ENCODE results near the gene CHIA.
A peak's percentile ranks its signal among the peaks of the same experiment; 100 is the strongest.

- TF ChIP-seq CTCF (conservative IDR thresholded peaks at IDR 0.05; ENCODE audit: low read length) (peak; percentile 60), EZH2phosphoT487 (IDR thresholded peaks at IDR 0.05; ENCODE audit: borderline replicate concordance, low read depth, low read length) (no peak)
Measured at GRCh38 chr1:111346089-111346885, 55.6 kb downstream of the CHIA start.
